IPS DF 19.7 (cell line): Measurements from ENCODE around the gene FXYD4.
A peak's percentile ranks its signal among the peaks of the same experiment; 100 is the strongest.

ENCODE experiments used
- DNase-seq: peaks from one replicate; pipeline ENCODE4 v3.0.0-alpha.2; 2013; ENCODE audit warnings: low read depth, low spot score

FXYD4 gene

DNA sequence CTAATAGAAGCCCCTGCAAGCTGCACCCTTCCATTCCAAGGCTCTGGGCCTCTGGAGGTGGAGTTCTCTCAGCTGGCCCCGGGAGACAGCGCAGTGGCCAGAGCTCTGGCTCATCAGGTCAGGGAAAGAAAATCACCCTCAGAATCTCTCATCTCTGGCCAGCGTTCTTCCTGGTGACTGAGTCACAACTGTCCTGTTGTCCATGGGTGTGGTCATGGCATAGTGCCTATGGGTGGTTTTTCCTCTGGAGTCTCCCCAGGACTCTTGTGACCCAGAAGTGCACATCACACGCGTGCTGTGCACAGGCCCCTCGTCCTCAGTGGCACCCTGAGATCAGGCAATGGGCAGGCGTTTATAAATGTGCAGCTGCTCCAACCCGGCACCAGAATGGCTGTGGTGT is 27.4 kb upstream of the FXYD4 start:
- no peak for DNase-seq

GRCh38 chr10:43347997-43348396 is 23.4 kb upstream of the FXYD4 start:
- DNase-seq = no peak

- DNase-seq = peak; percentile 35
These were observed 22.7 kb upstream of the FXYD4 start for GRCh38 chr10:43348511-43349312.

- DNase-seq = no peak
These were observed 21.3 kb upstream of the FXYD4 start for GRCh38 chr10:43350156-43350555.

DNA sequence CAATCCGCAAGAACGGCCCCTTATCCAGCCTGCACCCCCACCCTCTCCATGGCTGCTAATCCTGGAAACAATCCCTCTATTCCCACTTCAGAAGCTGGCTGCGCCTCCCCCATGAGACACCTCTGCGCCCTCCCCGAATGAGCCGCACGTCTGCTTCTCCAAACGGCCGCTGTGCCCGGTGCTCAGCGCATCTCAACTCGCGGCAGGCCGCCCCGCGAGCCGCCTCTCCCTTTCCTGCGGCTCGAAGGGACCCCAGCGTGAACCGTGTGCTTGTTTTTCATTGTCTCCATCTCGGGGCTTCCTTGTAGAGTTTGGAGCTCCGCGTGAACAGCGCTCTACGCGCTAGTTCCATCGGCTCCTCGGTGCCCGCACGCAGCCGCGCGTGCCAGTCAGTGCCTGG is 20.8 kb upstream of the FXYD4 start:
- no peak for DNase-seq

DNA sequence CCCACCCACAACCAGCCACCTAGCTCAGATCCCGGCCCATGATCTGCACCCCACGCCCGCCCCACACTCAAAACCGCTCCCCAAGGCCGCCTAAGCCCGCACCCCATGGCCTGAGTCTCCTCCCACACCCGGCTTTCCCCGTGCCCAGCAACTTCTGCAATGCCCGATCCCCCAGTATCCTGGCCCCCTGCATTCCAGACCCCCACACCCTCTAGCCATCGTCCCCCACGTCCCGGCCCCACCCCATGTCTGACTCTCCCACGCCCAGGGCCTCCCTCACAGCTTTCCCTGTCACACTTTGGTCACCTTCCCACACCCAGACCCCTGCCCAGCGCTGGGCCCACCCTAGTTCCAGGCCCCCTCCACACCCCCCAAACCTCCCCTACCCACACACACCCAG is 20.1 kb upstream of the FXYD4 start:
- no peak for DNase-seq

GRCh38 chr10:43352951-43353350 is 18.5 kb upstream of the FXYD4 start:
- no peak for DNase-seq

DNA sequence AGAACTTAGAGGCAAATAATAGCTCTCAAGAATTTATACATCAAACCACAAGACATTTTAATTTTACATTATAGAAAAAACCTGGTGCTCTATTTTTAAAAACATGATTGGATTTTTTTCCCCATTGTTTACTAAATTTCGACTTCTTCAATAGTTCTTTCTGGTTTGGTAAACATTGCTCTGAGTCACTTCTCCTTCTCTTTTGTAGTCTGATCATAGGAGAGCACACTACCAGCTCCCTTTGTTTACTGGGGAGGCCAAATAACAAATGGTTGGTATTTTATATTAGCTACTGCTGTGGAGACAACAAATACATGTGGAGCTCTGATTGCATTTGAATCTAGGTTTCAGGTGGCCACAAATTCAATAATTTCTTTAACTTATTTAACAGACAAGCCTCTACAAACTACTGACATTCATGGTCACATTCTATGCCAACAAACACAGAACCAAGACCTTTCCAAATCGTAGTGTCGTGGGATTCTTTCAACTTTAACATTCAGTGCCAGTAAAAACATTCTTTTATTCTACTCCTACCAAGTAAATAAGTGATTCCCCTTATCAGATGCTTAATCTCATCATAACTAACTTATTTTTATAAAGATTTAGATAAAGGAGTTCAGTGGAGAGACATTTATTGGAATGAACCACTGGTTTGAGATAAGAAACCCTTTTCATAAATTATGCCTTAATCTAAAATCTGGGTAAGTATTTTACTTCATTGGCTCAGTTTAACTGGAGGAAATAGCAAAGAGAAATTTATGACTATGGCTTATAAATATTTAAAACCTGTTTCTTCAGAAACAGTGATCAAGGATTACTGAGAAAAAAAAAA is 17.7 kb upstream of the FXYD4 start:
- no peak for DNase-seq

DNA sequence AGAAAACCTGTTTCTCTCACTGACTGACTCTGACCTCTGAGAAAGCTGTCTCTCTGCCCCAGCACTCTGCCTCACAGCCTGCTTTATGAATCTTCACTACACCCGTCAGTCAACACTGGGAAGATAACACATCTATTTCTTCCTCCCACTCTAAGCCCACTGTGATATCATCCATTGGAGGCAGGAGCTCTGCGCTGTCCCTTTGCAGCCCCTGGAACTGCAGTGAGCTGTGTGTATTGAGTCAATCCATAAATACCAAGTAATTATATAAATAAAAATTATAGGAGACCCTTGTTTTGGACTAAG is 17.2 kb upstream of the FXYD4 start:
- DNase-seq = no peak

- no peak for DNase-seq
These were observed 16.5 kb upstream of the FXYD4 start for GRCh38 chr10:43354879-43355380.

- DNase-seq = no peak
These were observed 15.6 kb upstream of the FXYD4 start for GRCh38 chr10:43355749-43356371.

DNA sequence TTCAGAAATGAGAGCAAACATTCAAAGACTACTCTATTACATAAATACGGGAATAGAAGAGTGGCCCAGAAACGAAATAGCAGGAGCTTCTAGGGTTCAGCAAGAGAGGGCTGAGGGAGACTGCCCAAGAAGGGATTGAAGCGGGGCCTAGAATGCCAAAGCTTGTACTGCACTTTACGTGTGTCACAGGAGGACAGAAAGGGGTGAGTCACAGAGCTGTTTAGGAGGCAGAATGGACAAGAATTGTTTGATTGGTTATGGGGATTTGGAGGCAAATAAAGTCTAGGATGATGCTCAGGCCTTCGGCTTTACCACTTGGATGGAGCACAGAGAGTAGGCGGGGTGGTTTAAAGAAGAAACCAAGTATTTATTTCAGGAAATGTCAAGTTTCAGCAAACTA is 11.3 kb upstream of the FXYD4 start:
- DNase-seq = no peak

DNA sequence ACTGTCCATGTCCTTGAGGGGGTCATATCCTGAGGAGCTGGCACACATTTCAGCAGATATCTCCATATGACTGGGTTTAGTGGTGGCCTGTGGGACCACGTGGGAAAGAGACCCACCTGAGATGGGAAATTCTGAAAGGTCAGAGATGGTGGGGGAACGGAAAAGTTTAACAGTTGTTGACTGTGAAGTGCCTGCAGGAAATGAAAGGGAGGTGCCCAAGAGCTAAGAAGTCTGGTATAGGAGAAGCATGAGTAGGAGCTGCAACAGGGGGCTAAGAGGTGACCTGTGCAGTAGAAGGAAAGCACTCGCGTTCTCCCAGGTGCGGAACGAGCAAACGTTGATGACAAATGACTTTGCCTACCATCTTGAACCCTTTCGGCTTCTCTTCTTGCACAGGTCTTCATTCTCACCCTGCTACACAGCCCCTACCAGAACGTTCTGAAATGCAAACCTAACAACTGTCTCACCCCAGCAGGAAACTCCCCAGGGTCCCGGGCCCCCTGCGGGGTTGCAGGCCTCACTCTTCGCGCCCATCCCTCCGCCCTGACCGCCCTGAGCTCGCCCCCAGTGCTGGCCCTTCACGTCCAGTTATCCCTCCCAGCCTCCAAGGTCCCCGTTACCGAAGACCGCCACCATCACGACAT is 9.8 kb upstream of the FXYD4 start:
- DNase-seq = no peak

GRCh38 chr10:43362191-43362839 is 9.1 kb upstream of the FXYD4 start:
- DNase-seq = peak; percentile 90

- DNase-seq = no peak
These were observed 6.4 kb upstream of the FXYD4 start for GRCh38 chr10:43365001-43365400.

GRCh38 chr10:43369921-43370320 is 1.5 kb upstream of the FXYD4 start:
- DNase-seq = no peak

DNA sequence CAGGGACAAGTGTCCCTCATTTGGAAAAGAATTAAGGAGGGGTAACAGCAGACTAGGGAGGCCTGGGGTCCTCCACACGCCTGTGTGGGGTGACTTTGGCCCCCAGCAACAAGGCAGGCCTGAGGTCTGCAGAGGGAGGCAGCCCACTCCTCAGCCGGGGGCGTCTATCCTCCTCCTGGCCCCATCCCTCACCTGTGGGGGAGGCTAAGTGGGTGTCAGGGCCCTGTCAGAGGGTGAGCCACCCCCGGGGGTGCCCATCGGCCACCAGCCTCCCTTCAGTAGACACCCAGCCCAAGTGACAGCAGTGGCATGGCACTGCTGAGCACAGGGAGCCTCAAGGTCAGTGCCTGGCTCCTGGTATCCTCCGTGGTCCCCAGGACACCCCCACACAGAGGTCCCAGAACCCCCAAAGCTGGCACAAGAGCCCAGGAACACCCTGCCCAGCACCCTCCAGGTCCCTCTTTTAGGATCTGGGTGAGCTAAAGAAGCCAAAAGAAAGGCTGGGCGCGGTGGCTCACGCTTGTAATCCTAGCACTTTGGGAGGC is 693 bp upstream of the FXYD4 start:
- DNase-seq = no peak

DNA sequence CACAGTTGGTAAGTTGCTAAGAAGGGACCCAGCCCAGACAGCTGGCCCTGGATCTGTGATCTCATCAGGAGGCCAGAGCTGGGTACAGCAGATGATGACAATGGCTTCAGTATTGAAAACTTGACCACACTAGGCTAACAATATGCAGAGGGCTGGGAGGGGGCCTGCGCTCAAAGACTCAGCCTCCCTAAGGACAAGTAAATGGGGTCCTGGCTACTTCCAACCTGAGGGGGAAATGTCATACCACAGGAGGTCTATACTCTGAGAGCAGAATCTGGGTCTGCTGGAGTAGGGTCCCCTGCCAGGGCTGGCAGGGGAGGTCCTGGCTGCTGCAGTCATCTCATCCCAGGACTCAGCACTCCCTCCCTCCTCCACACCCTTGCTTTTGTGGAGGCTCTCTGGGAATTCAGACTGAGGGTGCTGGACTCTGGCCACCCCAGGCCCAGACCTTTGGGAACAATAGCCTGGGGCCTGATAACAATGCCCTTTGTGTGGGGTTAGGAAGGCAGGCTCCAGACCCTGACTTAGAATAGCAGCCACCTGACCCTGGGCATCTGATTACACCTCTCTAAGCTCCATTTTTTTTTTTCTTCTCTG is 1.4 kb downstream of the FXYD4 start:
- DNase-seq = no peak

GRCh38 chr10:43373461-43373860 is 2.0 kb downstream of the FXYD4 start:
- DNase-seq = no peak

DNA sequence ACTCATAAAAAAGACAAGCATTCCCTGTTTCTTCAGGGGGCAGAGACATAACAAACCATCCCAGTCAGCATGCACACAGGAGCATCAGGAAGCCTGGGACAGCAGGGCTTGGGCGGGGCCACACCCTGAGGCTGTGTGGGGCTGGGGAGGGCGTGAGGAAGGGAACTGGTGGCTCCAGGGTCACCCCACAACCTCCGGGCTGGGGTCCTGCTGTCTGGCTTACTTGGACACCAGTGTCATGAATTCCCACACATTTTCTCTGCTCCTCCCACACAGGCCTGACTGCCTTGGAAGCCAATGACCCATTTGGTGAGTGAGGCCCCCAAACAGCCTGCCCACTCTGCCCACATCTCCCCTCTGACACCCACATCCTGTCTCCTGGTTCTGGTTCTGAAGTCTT is 2.8 kb downstream of the FXYD4 start:
- no peak for DNase-seq
